SU-DHL-6 (cell line): ENCODE measurements around the gene C9orf57.

Experiments used
- H2AFZ ChIP-seq: fragments of 200-600 bp; sonication (generic); 2 replicates; pipeline ENCODE4 v1.6.1; 2014; ENCODE audit warnings: low read depth, mild to moderate bottlenecking, moderate library complexity, mixed read lengths, antibody characterized with exemption, low read length; ENCODE audit not compliant: severe bottlenecking
- H3F3A ChIP-seq: fragments of 200-600 bp; shearing (Covaris generic); 2 replicates; pipeline ENCODE4 v1.6.0; 2016; ENCODE audit warnings: antibody characterized with exemption, mild to moderate bottlenecking; ENCODE audit not compliant: insufficient read depth
- H3K27ac ChIP-seq: fragments of 200-600 bp; sonication (generic); 2 replicates; pipeline ENCODE4 v1.5.1; 2016; ENCODE audit warnings: low read depth, mild to moderate bottlenecking, low read length, moderate library complexity, mixed read lengths
- H3K27me3 ChIP-seq: fragments of 200-600 bp; sonication (generic), shearing (Covaris generic); 2 replicates; pipeline ENCODE4 v1.6.0; 2014; ENCODE audit warnings: mild to moderate bottlenecking, low read length
- H3K36me3 ChIP-seq: fragments of 200-600 bp; sonication (generic); 2 replicates; pipeline ENCODE4 v1.6.1; 2014; ENCODE audit warnings: mild to moderate bottlenecking, low read length, mixed read lengths
- H3K4me2 ChIP-seq: fragments of 300-600, 200-600 bp; shearing (Covaris generic), sonication (generic); 2 replicates; pipeline ENCODE4 v1.6.0; 2014; ENCODE audit warnings: low read length, low read depth, mild to moderate bottlenecking; ENCODE audit not compliant: poor library complexity, severe bottlenecking
- H3K4me3 ChIP-seq: fragments of 200-600 bp; sonication (generic); 2 replicates; pipeline ENCODE4 v1.5.1; 2014; ENCODE audit warnings: antibody characterized with exemption, low read length, mild to moderate bottlenecking, mixed read lengths; ENCODE audit not compliant: insufficient read depth, poor library complexity, severe bottlenecking
- H3K79me2 ChIP-seq: fragments of 200-600 bp; sonication (generic); 2 replicates; pipeline ENCODE4 v1.6.1; 2014; ENCODE audit warnings: mild to moderate bottlenecking, low read length, moderate library complexity; ENCODE audit not compliant: insufficient read depth
- H3K9ac ChIP-seq: fragments of 200-600 bp; sonication (generic); 2 replicates; pipeline ENCODE4 v1.7.0; 2014; ENCODE audit warnings: mild to moderate bottlenecking, low read length
- H3K9me2 ChIP-seq: fragments of 200-600 bp; sonication (generic); replicated peaks from 2 replicates; pipeline ENCODE4 v1.6.1; 2014; ENCODE audit warnings: low read length; ENCODE audit not compliant: insufficient read depth
- H3K9me3 ChIP-seq: fragments of 200-600 bp; sonication (generic); 2 replicates; pipeline ENCODE4 v1.6.1; 2014; ENCODE audit warnings: low read length, mixed read lengths; ENCODE audit not compliant: insufficient read depth
- H4K20me1 ChIP-seq: fragments of 200-600 bp; sonication (generic); 2 replicates; pipeline ENCODE4 v1.6.1; 2014; ENCODE audit warnings: low read depth, mild to moderate bottlenecking, antibody characterized with exemption, low read length, moderate library complexity, mixed read lengths
- EZH2phosphoT487 ChIP-seq: fragments of 200-600 bp; sonication (generic), shearing (Covaris generic); conservative IDR thresholded peaks from 2 replicates; pipeline ENCODE4 v1.6.1; 2018; ENCODE audit warnings: mild to moderate bottlenecking, antibody characterized with exemption, low read length, moderate library complexity, mixed read lengths
- TF ChIP-seq, protein P1 (sequence below): fragments of 200-600 bp; sonication (generic); IDR thresholded peaks from one replicate; pipeline ENCODE4 v1.5.1; 2017; ENCODE audit warnings: antibody characterized with exemption, mild to moderate bottlenecking, low read length, moderate library complexity; ENCODE audit not compliant: insufficient read depth, poor library complexity, severe bottlenecking

The C9orf57 gene

GRCh38 chr9:72038408-72038807 is 22.0 kb downstream of the C9orf57 start:
- Histone ChIP-seq H3K27ac (no peak overlapping the region), H3K36me3 (no peaks in the 10 kb centered on the region), H2AFZ (no peak overlapping the region), H3K4me3 (no peak overlapping the region), H3K4me2 (no peak overlapping the region), H3K79me2 (no peaks in the 10 kb centered on the region), H3K9me2 (no peaks in the 10 kb centered on the region), H3K9me3 (no peaks in the 10 kb centered on the region), H3K9ac (no peak overlapping the region), H3F3A (no peaks in the 10 kb centered on the region), H3K27me3 (no peaks in the 10 kb centered on the region), H4K20me1 (no peaks in the 10 kb centered on the region)
- TF ChIP-seq, protein P1, sequence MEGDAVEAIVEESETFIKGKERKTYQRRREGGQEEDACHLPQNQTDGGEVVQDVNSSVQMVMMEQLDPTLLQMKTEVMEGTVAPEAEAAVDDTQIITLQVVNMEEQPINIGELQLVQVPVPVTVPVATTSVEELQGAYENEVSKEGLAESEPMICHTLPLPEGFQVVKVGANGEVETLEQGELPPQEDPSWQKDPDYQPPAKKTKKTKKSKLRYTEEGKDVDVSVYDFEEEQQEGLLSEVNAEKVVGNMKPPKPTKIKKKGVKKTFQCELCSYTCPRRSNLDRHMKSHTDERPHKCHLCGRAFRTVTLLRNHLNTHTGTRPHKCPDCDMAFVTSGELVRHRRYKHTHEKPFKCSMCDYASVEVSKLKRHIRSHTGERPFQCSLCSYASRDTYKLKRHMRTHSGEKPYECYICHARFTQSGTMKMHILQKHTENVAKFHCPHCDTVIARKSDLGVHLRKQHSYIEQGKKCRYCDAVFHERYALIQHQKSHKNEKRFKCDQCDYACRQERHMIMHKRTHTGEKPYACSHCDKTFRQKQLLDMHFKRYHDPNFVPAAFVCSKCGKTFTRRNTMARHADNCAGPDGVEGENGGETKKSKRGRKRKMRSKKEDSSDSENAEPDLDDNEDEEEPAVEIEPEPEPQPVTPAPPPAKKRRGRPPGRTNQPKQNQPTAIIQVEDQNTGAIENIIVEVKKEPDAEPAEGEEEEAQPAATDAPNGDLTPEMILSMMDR = no peak
- no peak for TF ChIP-seq EZH2phosphoT487

- Histone ChIP-seq H3K79me2 (no peaks in the 10 kb centered on the region), H4K20me1 (no peaks in the 10 kb centered on the region), H3K9me2 (no peaks in the 10 kb centered on the region), H3K27ac (no peak overlapping the region), H3F3A (no peaks in the 10 kb centered on the region), H3K27me3 (no peaks in the 10 kb centered on the region), H3K4me2 (no peak overlapping the region), H3K36me3 (no peaks in the 10 kb centered on the region), H3K9me3 (no peaks in the 10 kb centered on the region), H3K4me3 (no peak overlapping the region), H3K9ac (no peak overlapping the region), H2AFZ (no peak overlapping the region)
- TF ChIP-seq EZH2phosphoT487 = no peak
- TF ChIP-seq, protein P1 = no peak
Measured at GRCh38 chr9:72037571-72037970, 22.8 kb downstream of the C9orf57 start.

GRCh38 chr9:72030767-72031166 is 29.6 kb downstream of the C9orf57 start:
- no peaks in the 10 kb centered on the region for H3K79me2 ChIP-seq
- H3K27me3 ChIP-seq = no peaks in the 10 kb centered on the region
- H3K9ac ChIP-seq = no peak overlapping the region
- H4K20me1 ChIP-seq = no peaks in the 10 kb centered on the region
- no peak overlapping the region for H3K27ac ChIP-seq
- no peaks in the 10 kb centered on the region for H3K9me2 ChIP-seq
- TF ChIP-seq, protein P1 = no peak
- no peak for TF ChIP-seq EZH2phosphoT487
- H3K4me2 ChIP-seq = no peak overlapping the region
- no peaks in the 10 kb centered on the region for H3F3A ChIP-seq
- H3K36me3 ChIP-seq = no peaks in the 10 kb centered on the region
- H3K4me3 ChIP-seq = no peak overlapping the region
- H2AFZ ChIP-seq = no peak overlapping the region
- H3K9me3 ChIP-seq = no peaks in the 10 kb centered on the region
